OCI-LY7 (cell line): ENCODE data around the gene MRPS18A. TPM values are rescaled to one million over a fixed set of nuclear protein-coding genes. Genes with fewer than 3 reads are reported as not detected.
"Not testable (repeated sequence)": the region's sequence is repeated elsewhere in the genome, so short reads cannot be mapped to it uniquely, and the experiment has no call there.

Experiments
- BruUV-seq: library from RNA; stranded (reverse); fragments of 400-500 nt; replicated peaks from 2 replicates; lab custom pipeline; 2021; lab: Mats Ljungman, UMichigan
- CTCF ChIA-PET: fragments of 300-600 bp; sonication (Branson Sonifier 250); formaldehyde crosslinking; loops from one replicate; lab custom pipeline; 2022; ENCODE audit warnings: antibody characterized with exemption; ENCODE audit not compliant: unreplicated experiment; lab: Charles Lee
- POLR2A ChIA-PET: fragments of 300-600 bp; sonication (Branson Sonifier 250); formaldehyde crosslinking; loops from one replicate; lab custom pipeline; 2022; ENCODE audit warnings: antibody characterized with exemption; lab: Charles Lee
- DNase-seq: peaks from one replicate; pipeline ENCODE4 v3.0.0-alpha.2; 2015; ENCODE audit warnings: low spot score
- H2AFZ ChIP-seq: fragments of 200-600 bp; sonication (generic), shearing (Covaris generic); 2 replicates; pipeline ENCODE4 v1.6.1; 2014; ENCODE audit warnings: mild to moderate bottlenecking, antibody characterized with exemption, low read length, moderate library complexity
- H3K27ac ChIP-seq: fragments of 200-600 bp; sonication (generic); 2 replicates; pipeline ENCODE4 v1.5.1; 2014; ENCODE audit warnings: mixed run types, low read depth, mild to moderate bottlenecking, moderate library complexity, low read length, inconsistent platforms; ENCODE audit not compliant: poor library complexity, severe bottlenecking
- H3K36me3 ChIP-seq: fragments of 200-600 bp; sonication (generic); 2 replicates; pipeline ENCODE4 v1.6.1; 2014; ENCODE audit warnings: mild to moderate bottlenecking, antibody characterized with exemption, low read length, moderate library complexity, mixed read lengths; ENCODE audit not compliant: insufficient read depth
- H3K4me1 ChIP-seq: fragments of 200-600 bp; sonication (generic); 2 replicates; pipeline ENCODE4 v1.5.1; 2014; ENCODE audit warnings: mild to moderate bottlenecking, low read length; ENCODE audit not compliant: insufficient read depth, poor library complexity, severe bottlenecking
- H3K4me2 ChIP-seq: fragments of 200-600 bp; sonication (generic); 2 replicates; pipeline ENCODE4 v1.6.1; 2014; ENCODE audit warnings: mild to moderate bottlenecking, low read length
- H3K4me3 ChIP-seq: fragments of 200-600 bp; sonication (generic); 2 replicates; pipeline ENCODE4 v1.5.1; 2014; ENCODE audit warnings: mild to moderate bottlenecking, low read depth, low read length; ENCODE audit not compliant: poor library complexity, severe bottlenecking
- H3K79me2 ChIP-seq: fragments of 200-600 bp; sonication (generic); 2 replicates; pipeline ENCODE4 v1.6.1; 2016; ENCODE audit warnings: low read depth, mild to moderate bottlenecking, low read length, moderate library complexity, mixed read lengths; ENCODE audit not compliant: insufficient read depth
- H3K9me2 ChIP-seq: fragments of 200-600 bp; sonication (generic); 2 replicates; pipeline ENCODE4 v1.6.1; 2016; ENCODE audit warnings: mild to moderate bottlenecking, low read length, mixed read lengths; ENCODE audit not compliant: insufficient read depth
- H3K9me3 ChIP-seq: fragments of 200-600 bp; sonication (generic); 2 replicates; pipeline ENCODE4 v1.6.1; 2014; ENCODE audit warnings: mild to moderate bottlenecking, mixed run types, low read length, mixed read lengths
- H4K20me1 ChIP-seq: fragments of 200-600 bp; sonication (generic); 2 replicates; pipeline ENCODE4 v1.6.1; 2014; ENCODE audit warnings: mild to moderate bottlenecking, antibody characterized with exemption, low read length, moderate library complexity, mixed read lengths; ENCODE audit not compliant: insufficient read depth
- EZH2phosphoT487 ChIP-seq: fragments of 200-600 bp; sonication (generic); IDR thresholded peaks from 2 replicates; pipeline ENCODE4 v1.6.1; 2018; ENCODE audit warnings: low read depth, borderline replicate concordance, mild to moderate bottlenecking, mixed run types, antibody characterized with exemption, low read length, moderate library complexity, mixed read lengths
- intact Hi-C: fragments of 100-400 bp; cut with micrococcal nuclease; formaldehyde crosslinking; loops from one replicate; pipeline ENCODE4 v1.10.0; 2022; ENCODE audit not compliant: unreplicated experiment
- total RNA-seq, 2 experiments: library from RNA; depleted of rRNA in 1 of 2; stranded (reverse); fragments of >200 nt in 1 of 2; shearing (Covaris generic) in 1 of 2; gene quantifications; 2 replicates each; pipeline ENCODE4 v1.2.3, GENCODE V29; 2014 to 2022
- TF ChIP-seq, protein P1 (sequence below): fragments of 200-600 bp; sonication (generic); conservative IDR thresholded peaks from 2 replicates; pipeline ENCODE4 v1.5.1; 2014; ENCODE audit warnings: mild to moderate bottlenecking, antibody characterized with exemption, low read length, moderate library complexity, mixed read lengths

MRPS18A gene
- total RNA-seq, 2 experiments from 2014 or later = 61.6 to 86.1 TPM

DNA sequence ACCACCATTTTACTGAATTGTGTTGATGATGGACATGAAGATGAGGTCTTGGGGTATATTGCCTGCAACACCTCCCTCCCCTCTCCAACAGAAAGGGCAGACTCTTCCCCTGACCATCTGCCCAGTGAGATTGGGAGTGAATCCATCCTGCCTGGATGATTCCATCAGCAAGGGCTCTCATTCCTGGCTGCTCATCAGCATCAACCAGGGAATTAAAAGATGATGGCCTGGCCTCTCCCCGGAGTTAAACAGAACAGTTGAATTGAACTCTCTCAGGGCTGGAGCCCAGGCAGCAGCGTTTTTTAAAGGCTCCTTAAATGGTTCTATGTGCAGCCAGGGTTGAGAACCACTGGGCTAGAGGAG is 14.6 kb upstream of the MRPS18A start:
- Histone ChIP-seq H3K9me3 (no peaks in the 10 kb centered on the region), H4K20me1 (no peaks in the 10 kb centered on the region), H3K36me3 (no peaks in the 10 kb centered on the region), H3K79me2 (no peaks in the 10 kb centered on the region), H3K4me2 (no peak overlapping the region), H2AFZ (no peak overlapping the region), H3K4me3 (no peak overlapping the region), H3K4me1 (peaks cover 53% of the 10 kb centered on the region), H3K27ac (no peak overlapping the region), H3K9me2 (no peaks in the 10 kb centered on the region)
- no peak for DNase-seq
- ChIA-PET POLR2A (interaction anchor here (1.1 kb wide), 1 partner anchor 14 kb away, joined by 3 read pairs; no protein-coding TSS in a partner anchor), CTCF (no interaction called here)
- intact Hi-C loops = loop anchor here (10.0 kb wide), 2 partner anchors 317 to 523 kb away; partner anchors contain the start of gene SLC29A1
- BruUV-seq = no TSS peak
- TF ChIP-seq EZH2phosphoT487 = no peak
- TF ChIP-seq, protein P1, sequence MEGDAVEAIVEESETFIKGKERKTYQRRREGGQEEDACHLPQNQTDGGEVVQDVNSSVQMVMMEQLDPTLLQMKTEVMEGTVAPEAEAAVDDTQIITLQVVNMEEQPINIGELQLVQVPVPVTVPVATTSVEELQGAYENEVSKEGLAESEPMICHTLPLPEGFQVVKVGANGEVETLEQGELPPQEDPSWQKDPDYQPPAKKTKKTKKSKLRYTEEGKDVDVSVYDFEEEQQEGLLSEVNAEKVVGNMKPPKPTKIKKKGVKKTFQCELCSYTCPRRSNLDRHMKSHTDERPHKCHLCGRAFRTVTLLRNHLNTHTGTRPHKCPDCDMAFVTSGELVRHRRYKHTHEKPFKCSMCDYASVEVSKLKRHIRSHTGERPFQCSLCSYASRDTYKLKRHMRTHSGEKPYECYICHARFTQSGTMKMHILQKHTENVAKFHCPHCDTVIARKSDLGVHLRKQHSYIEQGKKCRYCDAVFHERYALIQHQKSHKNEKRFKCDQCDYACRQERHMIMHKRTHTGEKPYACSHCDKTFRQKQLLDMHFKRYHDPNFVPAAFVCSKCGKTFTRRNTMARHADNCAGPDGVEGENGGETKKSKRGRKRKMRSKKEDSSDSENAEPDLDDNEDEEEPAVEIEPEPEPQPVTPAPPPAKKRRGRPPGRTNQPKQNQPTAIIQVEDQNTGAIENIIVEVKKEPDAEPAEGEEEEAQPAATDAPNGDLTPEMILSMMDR = no peak

DNA sequence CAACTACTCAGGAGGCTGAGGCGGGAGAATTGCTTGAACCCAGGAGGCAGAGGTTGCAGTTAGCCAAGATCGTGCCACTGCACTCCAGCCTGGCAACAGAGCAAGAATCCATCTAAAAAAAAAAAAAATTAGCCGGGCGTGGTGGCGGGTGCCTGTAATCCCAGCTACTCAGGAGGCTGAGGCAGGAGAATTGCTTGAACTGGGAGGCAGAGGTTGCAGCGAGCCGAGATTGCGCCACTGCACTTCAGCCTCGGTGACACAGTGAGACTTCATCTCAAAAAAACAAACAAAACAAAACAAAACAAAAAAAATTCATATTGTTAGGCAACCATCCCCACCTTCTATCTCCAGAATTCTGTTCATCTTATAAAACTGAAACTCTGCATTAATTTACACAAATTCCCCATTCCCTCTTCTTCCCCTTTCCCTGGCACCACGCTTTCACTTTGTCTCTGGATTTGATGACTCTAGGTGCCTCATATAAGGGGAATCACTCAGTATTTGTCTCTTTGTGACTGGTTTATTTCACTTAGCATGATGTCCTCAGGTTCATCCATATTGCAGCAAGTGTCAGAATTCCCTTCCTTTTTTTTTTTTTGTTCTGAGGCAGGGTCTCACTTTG is 13.5 kb upstream of the MRPS18A start:
- H3K9me3 ChIP-seq, BruUV-seq: not testable (repeated sequence)

DNA sequence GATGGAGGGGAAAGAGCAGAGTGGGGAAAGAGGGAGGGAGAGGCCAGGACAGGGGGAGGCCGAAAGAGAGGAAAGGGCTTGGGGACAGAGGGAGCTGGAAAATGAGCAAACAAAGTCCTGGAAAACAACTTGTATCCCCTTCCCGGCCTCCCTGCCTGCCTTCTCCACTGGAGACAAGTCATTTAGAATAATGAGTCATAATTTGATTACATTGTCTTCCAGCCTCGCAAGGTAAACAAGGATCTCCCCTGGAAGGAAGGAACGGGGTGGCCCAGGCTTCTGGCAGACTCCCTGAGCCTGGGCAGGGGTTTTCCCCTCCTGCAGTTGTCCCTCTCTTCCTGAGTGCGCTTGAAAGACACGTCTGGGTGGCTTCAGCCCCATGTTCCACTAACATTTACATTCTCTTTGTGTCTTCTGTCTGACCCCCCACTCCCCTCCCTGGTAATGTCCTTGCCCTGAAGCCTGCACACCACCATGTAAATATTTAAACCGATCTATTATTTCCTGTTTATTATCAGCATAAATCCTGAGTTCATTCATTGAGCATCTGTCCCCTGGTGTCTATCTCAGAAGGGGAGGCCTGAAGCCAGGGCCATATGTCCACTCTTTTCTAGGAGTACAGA is 12.1 kb upstream of the MRPS18A start:
- no peaks in the 10 kb centered on the region for H3K36me3 ChIP-seq
- H4K20me1 ChIP-seq = no peaks in the 10 kb centered on the region
- no peak overlapping the region for H3K4me2 ChIP-seq
- intact Hi-C loops = loop anchor here (10.0 kb wide), 2 partner anchors 315 to 525 kb away; partner anchors contain the start of gene SLC29A1
- no TSS peak for BruUV-seq
- DNase-seq = no peak
- H3K9me2 ChIP-seq = no peaks in the 10 kb centered on the region
- TF ChIP-seq, protein P1 = no peak
- TF ChIP-seq EZH2phosphoT487 = no peak
- ChIA-PET POLR2A (no interaction called here), CTCF (no interaction called here)
- H3K4me1 ChIP-seq = peaks cover 28% of the 10 kb centered on the region
- H3K4me3 ChIP-seq = no peak overlapping the region
- no peak overlapping the region for H3K27ac ChIP-seq
- H3K79me2 ChIP-seq = no peaks in the 10 kb centered on the region
- H2AFZ ChIP-seq = no peak overlapping the region
- no peaks in the 10 kb centered on the region for H3K9me3 ChIP-seq

More for the DNA sequence above, 13.5 kb upstream of the MRPS18A start:
- not testable (repeated sequence) for H2AFZ ChIP-seq, H3K9me2 ChIP-seq, H3K36me3 ChIP-seq, H3K79me2 ChIP-seq, H3K4me2 ChIP-seq, DNase-seq, H3K4me3 ChIP-seq, H3K27ac ChIP-seq, H4K20me1 ChIP-seq
- ChIA-PET CTCF (interaction anchor here (0.6 kb wide), 1 partner anchor 322 kb away, joined by 7 read pairs; no protein-coding TSS in a partner anchor), POLR2A (interaction anchor here (0.6 to 1.1 kb wide), 4 partner anchors 11 to 97 kb away, joined by 3 to 4 read pairs (median 4); no protein-coding TSS in a partner anchor)
- H3K4me1 ChIP-seq = peaks cover 42% of the 10 kb centered on the region
- intact Hi-C loops = loop anchor here (10.0 kb wide), 2 partner anchors 316 to 524 kb away; partner anchors contain the start of gene SLC29A1
